Loucy (cell line): ENCODE data around the gene ATP1A3.

Experiments used
- H2AFZ ChIP-seq: fragments of 200-600 bp; sonication (generic); 2 replicates; pipeline ENCODE4 v1.6.0; 2016; ENCODE audit warnings: antibody characterized with exemption, mild to moderate bottlenecking, low read length, moderate library complexity
- H3F3A ChIP-seq: fragments of 200-600 bp; 2 replicates; pipeline ENCODE4 v1.6.0; 2016; ENCODE audit warnings: antibody characterized with exemption, low read depth, mild to moderate bottlenecking
- H3K27me3 ChIP-seq: fragments of 200-600 bp; sonication (generic); 2 replicates; pipeline ENCODE4 v1.6.1; 2014; ENCODE audit warnings: low read length, mild to moderate bottlenecking; ENCODE audit not compliant: insufficient read depth, poor library complexity, severe bottlenecking
- H3K36me3 ChIP-seq: fragments of 200-600 bp; sonication (generic); 2 replicates; pipeline ENCODE4 v1.6.1; 2016; ENCODE audit warnings: low read length; ENCODE audit not compliant: insufficient read depth
- H3K4me1 ChIP-seq: fragments of 200-600 bp; sonication (generic); 2 replicates; pipeline ENCODE4 v1.5.1; 2014; ENCODE audit warnings: low read length, mild to moderate bottlenecking; ENCODE audit not compliant: insufficient read depth, poor library complexity, severe bottlenecking
- H3K4me2 ChIP-seq: fragments of 200-600 bp; sonication (generic); 2 replicates; pipeline ENCODE4 v1.6.0; 2014; ENCODE audit warnings: antibody characterized with exemption, low read length, low read depth, mild to moderate bottlenecking; ENCODE audit not compliant: poor library complexity, severe bottlenecking
- H3K4me3 ChIP-seq: fragments of 200-600 bp; sonication (generic); 2 replicates; pipeline ENCODE4 v1.5.1; 2014; ENCODE audit warnings: low read length, mild to moderate bottlenecking, mixed read lengths; ENCODE audit not compliant: poor library complexity, severe bottlenecking
- H3K79me2 ChIP-seq: fragments of 200-600 bp; sonication (generic); 2 replicates; pipeline ENCODE4 v1.6.1; 2014; ENCODE audit warnings: low read length; ENCODE audit not compliant: insufficient read depth
- H3K9ac ChIP-seq: fragments of 200-600 bp; sonication (generic); 2 replicates; pipeline ENCODE4 v1.6.0; 2014; ENCODE audit warnings: mild to moderate bottlenecking, low read depth, low read length, moderate library complexity; ENCODE audit not compliant: poor library complexity, severe bottlenecking
- H3K9me2 ChIP-seq: fragments of 200-600 bp; sonication (generic); replicated peaks from 2 replicates; pipeline ENCODE4 v1.6.1; 2016; ENCODE audit warnings: low read depth, low read length, mixed read lengths
- H3K9me3 ChIP-seq: fragments of 200-600 bp; sonication (generic); 2 replicates; pipeline ENCODE4 v1.6.1; 2014; ENCODE audit warnings: mild to moderate bottlenecking, antibody characterized with exemption, low read length, low read depth; ENCODE audit not compliant: insufficient read depth
- H4K20me1 ChIP-seq: fragments of 200-600 bp; sonication (generic); 2 replicates; pipeline ENCODE4 v1.6.0; 2014; ENCODE audit warnings: antibody characterized with exemption, low read length, mild to moderate bottlenecking; ENCODE audit not compliant: insufficient read depth, poor library complexity, severe bottlenecking
- CTCF ChIP-seq: fragments of 200-600 bp; sonication (generic); conservative IDR thresholded peaks from 2 replicates; pipeline ENCODE4 v1.5.1; 2014; ENCODE audit warnings: mild to moderate bottlenecking, antibody characterized with exemption, low read length
- EZH2phosphoT487 ChIP-seq: fragments of 200-600 bp; IDR thresholded peaks from 2 replicates; pipeline ENCODE4 v1.6.1; 2018; ENCODE audit warnings: antibody characterized with exemption, mild to moderate bottlenecking, moderate library complexity, borderline replicate concordance

The ATP1A3 gene

GRCh38 chr19:41918095-41918494 is 75.9 kb downstream of the ATP1A3 start:
- no peaks in the 10 kb centered on the region for H3K79me2 ChIP-seq
- H3K4me2 ChIP-seq = no peak overlapping the region
- no peaks in the 10 kb centered on the region for H3K9me2 ChIP-seq
- H3K9ac ChIP-seq = no peak overlapping the region
- TF ChIP-seq CTCF = no peak
- no peak for TF ChIP-seq EZH2phosphoT487
- no peaks in the 10 kb centered on the region for H3K27me3 ChIP-seq
- no peaks in the 10 kb centered on the region for H3K9me3 ChIP-seq
- H3K4me3 ChIP-seq = no peak overlapping the region
- no peaks in the 10 kb centered on the region for H3F3A ChIP-seq
- H3K36me3 ChIP-seq = no peaks in the 10 kb centered on the region
- H3K4me1 ChIP-seq = no peaks in the 10 kb centered on the region
- no peaks in the 10 kb centered on the region for H4K20me1 ChIP-seq
- no peak overlapping the region for H2AFZ ChIP-seq

- no peaks in the 10 kb centered on the region for H3K9me2 ChIP-seq
- no peaks in the 10 kb centered on the region for H3K9me3 ChIP-seq
- no peaks in the 10 kb centered on the region for H3K79me2 ChIP-seq
Measured at GRCh38 chr19:41917676-41918075, 76.4 kb downstream of the ATP1A3 start.

More at GRCh38 chr19:41917676-41918075, 76.4 kb downstream of the ATP1A3 start:
- TF ChIP-seq EZH2phosphoT487 (no peak), CTCF (no peak)
- Histone ChIP-seq H3F3A (no peaks in the 10 kb centered on the region), H4K20me1 (no peaks in the 10 kb centered on the region), H3K9ac (no peak overlapping the region), H3K4me2 (no peak overlapping the region), H3K36me3 (no peaks in the 10 kb centered on the region), H3K27me3 (no peaks in the 10 kb centered on the region), H3K4me3 (no peak overlapping the region), H2AFZ (no peak overlapping the region), H3K4me1 (no peaks in the 10 kb centered on the region)
